ENCODE measurements around the gene TTC34. TPM values are rescaled to one million over a fixed set of nuclear protein-coding genes. Genes with fewer than 3 reads are reported as not detected.

TTC34 gene
- total RNA-seq, 1 experiment from 2014 or later, result 0.79 TPM

DNA sequence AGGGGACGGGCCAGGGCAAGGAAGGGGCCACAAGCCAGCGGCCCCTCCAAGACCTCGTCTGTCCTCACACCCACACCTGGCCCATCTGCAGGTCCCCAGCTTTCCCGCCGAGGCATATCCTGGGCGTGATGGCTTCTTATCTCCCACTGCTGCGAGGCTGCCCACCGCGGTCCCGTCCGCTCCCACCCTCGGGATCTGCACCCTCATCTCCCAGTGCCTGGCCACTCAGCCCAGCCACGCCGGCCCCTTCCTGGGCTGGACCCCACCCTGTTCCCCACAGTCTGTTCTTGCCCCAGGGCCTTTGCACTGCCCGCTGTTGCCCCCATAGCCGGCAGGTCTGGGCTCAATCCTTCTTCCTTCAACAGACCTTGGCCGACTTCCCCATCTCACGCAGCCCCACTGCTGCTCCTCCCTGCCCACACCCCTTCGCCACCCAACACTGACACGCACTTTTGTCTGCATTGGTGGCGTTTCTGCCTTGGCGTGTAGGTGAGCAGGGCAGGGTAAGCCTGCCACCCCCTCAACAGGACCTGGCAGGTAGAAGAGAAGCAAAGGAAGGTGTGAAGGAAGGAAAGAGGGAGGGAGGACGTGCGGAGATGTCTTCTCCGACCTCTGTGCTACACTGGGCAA lies 4.4 kb upstream of the TTC34 start:
- no peaks in the 10 kb centered on the region for H3K4me1 Mint-ChIP-seq (ENCODE audit: low read depth, unreplicated experiment)
- H3K9me3 Mint-ChIP-seq (ENCODE audit: unreplicated experiment), result no peaks in the 10 kb centered on the region
- H3K4me3 Mint-ChIP-seq (ENCODE audit: unreplicated experiment), result no peak overlapping the region
- H3K27me3 Mint-ChIP-seq (ENCODE audit: insufficient read depth, unreplicated experiment), result peaks cover 11% of the 10 kb centered on the region
- no peaks in the 10 kb centered on the region for H3K4me1 ChIP-seq
- ChIA-PET CTCF (no interaction called here), POLR2A (no interaction called here)
- TF ChIP-seq CTCF (IDR thresholded peaks at IDR 0.05; ENCODE audit: insufficient read depth in 1 of 2, low read depth in 1 of 2, low read length in 1 of 2, severe bottlenecking in 1 of 2, unreplicated experiment in 1 of 2), result no peak
- no TSS peak for BruUV-seq (replicated peaks)
- no peak overlapping the region for H3K27ac Mint-ChIP-seq (ENCODE audit: unreplicated experiment)
- DNase-seq, result no peak
- H3K4me3 ChIP-seq (ENCODE audit: low read depth, low read length), result no peak overlapping the region
- no peaks in the 10 kb centered on the region for H3K36me3 ChIP-seq (ENCODE audit: control insufficient read depth, insufficient read depth, low read length)
- H3K9me3 ChIP-seq, result no peaks in the 10 kb centered on the region
- no peaks in the 10 kb centered on the region for H3K27me3 ChIP-seq (replicated peaks; ENCODE audit: control insufficient read depth, insufficient read depth, low read length)
- no peaks in the 10 kb centered on the region for H3K36me3 Mint-ChIP-seq (ENCODE audit: insufficient read depth, unreplicated experiment)
- intact Hi-C loops (cut with micrococcal nuclease; ENCODE audit: unreplicated experiment), result no loop called here

- no peaks in the 10 kb centered on the region for H3K27me3 ChIP-seq (replicated peaks; ENCODE audit: control insufficient read depth, insufficient read depth, low read length)
- no peaks in the 10 kb centered on the region for H3K9me3 ChIP-seq
- CTCF ChIA-PET, result no interaction called here
- POLR2A ChIA-PET, result no interaction called here
- no peak overlapping the region for H3K4me3 ChIP-seq (ENCODE audit: low read depth, low read length)
- Mint-ChIP-seq H3K4me3 (ENCODE audit: unreplicated experiment) (no peak overlapping the region), H3K27me3 (ENCODE audit: insufficient read depth, unreplicated experiment) (peaks cover 11% of the 10 kb centered on the region), H3K36me3 (ENCODE audit: insufficient read depth, unreplicated experiment) (no peaks in the 10 kb centered on the region), H3K4me1 (ENCODE audit: low read depth, unreplicated experiment) (no peaks in the 10 kb centered on the region), H3K9me3 (ENCODE audit: unreplicated experiment) (no peaks in the 10 kb centered on the region), H3K27ac (ENCODE audit: unreplicated experiment) (no peak overlapping the region)
- BruUV-seq (replicated peaks), result no TSS peak
- no peaks in the 10 kb centered on the region for H3K36me3 ChIP-seq (ENCODE audit: control insufficient read depth, insufficient read depth, low read length)
- no peak for TF ChIP-seq CTCF (IDR thresholded peaks at IDR 0.05; ENCODE audit: insufficient read depth in 1 of 2, low read depth in 1 of 2, low read length in 1 of 2, severe bottlenecking in 1 of 2, unreplicated experiment in 1 of 2)
- no peak for DNase-seq
- no peaks in the 10 kb centered on the region for H3K4me1 ChIP-seq
- intact Hi-C loops (cut with micrococcal nuclease; ENCODE audit: unreplicated experiment), result no loop called here
Observed at GRCh38 chr1:2804628-2805351, 3.3 kb upstream of the TTC34 start.

DNA sequence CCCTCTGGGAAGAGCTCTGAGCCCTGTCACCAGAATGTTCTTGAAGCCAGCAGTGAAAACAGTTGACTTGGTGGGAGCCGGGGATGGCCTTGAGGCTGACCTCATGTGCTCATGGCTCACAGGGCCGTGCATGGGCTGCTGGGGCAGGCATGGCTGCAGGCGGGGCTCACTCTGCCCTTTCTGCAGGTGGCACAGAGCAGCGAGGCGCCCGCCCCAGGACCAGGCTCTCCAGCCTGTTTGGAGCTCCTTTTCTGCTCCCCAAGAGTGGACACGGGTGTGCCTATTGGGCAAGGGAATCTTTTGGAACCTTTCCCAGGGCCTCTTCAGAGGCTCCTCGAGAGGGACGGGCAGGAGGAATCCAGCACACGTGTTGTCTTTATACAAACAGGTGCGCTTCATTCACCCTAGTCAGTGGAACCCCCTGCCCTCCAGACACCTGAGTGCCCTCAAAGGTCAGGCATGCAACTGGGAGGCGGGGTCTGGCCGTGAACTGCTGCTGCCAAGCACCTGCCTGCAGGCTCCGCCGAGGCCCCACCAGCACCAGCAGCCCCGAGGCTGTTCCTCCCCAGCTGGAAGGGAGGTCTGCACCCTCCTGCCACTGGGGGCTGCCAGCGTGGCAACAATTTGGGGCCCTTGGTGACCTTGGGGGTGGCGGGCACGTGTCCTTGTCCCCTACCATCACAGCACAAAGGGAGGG lies 2.6 kb upstream of the TTC34 start:
- Histone ChIP-seq H3K27me3 (replicated peaks; ENCODE audit: control insufficient read depth, insufficient read depth, low read length) (no peaks in the 10 kb centered on the region), H3K4me3 (ENCODE audit: low read depth, low read length) (no peak overlapping the region), H3K9me3 (no peaks in the 10 kb centered on the region), H3K4me1 (no peaks in the 10 kb centered on the region), H3K36me3 (ENCODE audit: control insufficient read depth, insufficient read depth, low read length) (no peaks in the 10 kb centered on the region)
- BruUV-seq (replicated peaks), result no TSS peak
- no peak overlapping the region for H3K27ac Mint-ChIP-seq (ENCODE audit: unreplicated experiment)
- intact Hi-C loops (cut with micrococcal nuclease; ENCODE audit: unreplicated experiment), result no loop called here
- DNase-seq, result no peak
- ChIA-PET CTCF (no interaction called here), POLR2A (no interaction called here)
- TF ChIP-seq CTCF (IDR thresholded peaks at IDR 0.05; ENCODE audit: insufficient read depth in 1 of 2, low read depth in 1 of 2, low read length in 1 of 2, severe bottlenecking in 1 of 2, unreplicated experiment in 1 of 2), result no peak
- H3K27me3 Mint-ChIP-seq (ENCODE audit: insufficient read depth, unreplicated experiment), result peaks cover 11% of the 10 kb centered on the region
- H3K36me3 Mint-ChIP-seq (ENCODE audit: insufficient read depth, unreplicated experiment), result no peaks in the 10 kb centered on the region
- no peaks in the 10 kb centered on the region for H3K4me1 Mint-ChIP-seq (ENCODE audit: low read depth, unreplicated experiment)
- no peaks in the 10 kb centered on the region for H3K9me3 Mint-ChIP-seq (ENCODE audit: unreplicated experiment)
- no peak overlapping the region for H3K4me3 Mint-ChIP-seq (ENCODE audit: unreplicated experiment)
